H1 (cell line): ENCODE data around the gene PCDH19. TPM values are rescaled to one million over a fixed set of nuclear protein-coding genes. Genes with fewer than 3 reads are reported as not detected.

Source experiments
- CTCF ChIA-PET: fragments of 300-600 bp; sonication (Branson Sonifier 250); formaldehyde crosslinking; loops from one replicate; lab custom pipeline; 2021; ENCODE audit not compliant: partially characterized antibody; lab: Charles Lee
- POLR2A ChIA-PET: fragments of 300-600 bp; sonication (Branson Sonifier 250); formaldehyde crosslinking; loops from one replicate; lab custom pipeline; 2021; ENCODE audit warnings: inconsistent platforms; ENCODE audit not compliant: partially characterized antibody; lab: Charles Lee
- DNase-seq, 2 experiments: peaks; one replicate each; pipeline versions ENCODE4 v3.0.0 to v3.0.0-alpha.2; 2010 to 2022; ENCODE audit warnings: low spot score in 2 of 2, low read depth in 1 of 2, mixed read lengths in 1 of 2
- FAIRE-seq: peaks from 2 replicates; lab custom pipeline; 2011; peaks lifted over from hg19 to GRCh38; lab: Jason Lieb, UNC
- H2AFZ ChIP-seq: 2 replicates; pipeline ENCODE4 v1.8.1; 2012; ENCODE audit warnings: low read length, inconsistent platforms
- H2AK5ac ChIP-seq: 2 replicates; pipeline ENCODE4 v1.6.1; 2013; ENCODE audit warnings: low read depth, low read length
- H2BK120ac ChIP-seq: replicated peaks from 2 replicates; pipeline ENCODE3; 2013; ENCODE audit warnings: low read depth, low read length, inconsistent platforms
- H2BK12ac ChIP-seq: 2 replicates; pipeline ENCODE4 v1.6.1; 2013; ENCODE audit warnings: low read depth, low read length
- H2BK15ac ChIP-seq: 2 replicates; pipeline ENCODE4 v1.6.1; 2013; ENCODE audit warnings: low read length
- H2BK20ac ChIP-seq: 2 replicates; pipeline ENCODE4 v1.6.1; 2013; ENCODE audit warnings: low read length
- H2BK5ac ChIP-seq: 2 replicates; pipeline ENCODE4 v1.6.1; 2013; ENCODE audit warnings: low read depth, low read length
- H3K14ac ChIP-seq: 2 replicates; pipeline ENCODE4 v1.6.1; 2013; ENCODE audit warnings: inconsistent platforms; ENCODE audit not compliant: insufficient read length
- H3K18ac ChIP-seq: 2 replicates; pipeline ENCODE4 v1.6.1; 2013; ENCODE audit warnings: low read length; ENCODE audit errors: extremely low read depth
- H3K23ac ChIP-seq: 2 replicates; pipeline ENCODE4 v1.6.1; 2013; ENCODE audit warnings: inconsistent platforms; ENCODE audit not compliant: insufficient read length
- H3K23me2 ChIP-seq: 2 replicates; pipeline ENCODE4 v1.6.1; 2013; ENCODE audit warnings: low read depth, low read length
- H3K27ac ChIP-seq: 2 replicates; pipeline ENCODE4 v1.6.1; 2011; ENCODE audit warnings: low read depth, low read length, inconsistent platforms
- H3K27me3 ChIP-seq, 4 experiments: replicated peaks in 1 of 4; 1 replicate in 1 of 4; 2 replicates in 3 of 4; pipeline versions ENCODE4 v1.6.1 to v1.8.1; 2011 to 2013; ENCODE audit warnings: low read length in 3 of 4, mild to moderate bottlenecking in 3 of 4, inconsistent platforms in 2 of 4, mixed read lengths in 2 of 4, moderate library complexity in 1 of 4; ENCODE audit not compliant: control insufficient read depth in 3 of 4, insufficient read depth in 3 of 4; ENCODE audit errors: extremely low read depth in 1 of 4
- H3K36me3 ChIP-seq, 4 experiments: 2 replicates each; pipeline versions ENCODE4 v1.6.1 to v1.8.1; 2011 to 2013; ENCODE audit warnings: mild to moderate bottlenecking in 4 of 4, low read length in 3 of 4, moderate library complexity in 2 of 4, control low read depth in 1 of 4, inconsistent platforms in 1 of 4; ENCODE audit not compliant: insufficient read depth in 4 of 4, control insufficient read depth in 2 of 4
- H3K4ac ChIP-seq: replicated peaks from 2 replicates; pipeline ENCODE3; 2013; ENCODE audit warnings: low read length, low read depth, mixed read lengths, inconsistent platforms; ENCODE audit not compliant: insufficient read length
- H3K4me1 ChIP-seq, 4 experiments: replicated peaks in 1 of 4; 1 replicate in 1 of 4; 2 replicates in 3 of 4; pipeline versions ENCODE4 v1.6.1 to v1.8.1; 2011 to 2013; ENCODE audit warnings: low read length in 3 of 4, inconsistent platforms in 2 of 4, mixed read lengths in 1 of 4; ENCODE audit not compliant: insufficient read depth in 4 of 4, control insufficient read depth in 3 of 4
- H3K4me2 ChIP-seq, 2 experiments: 2 replicates each; pipeline versions ENCODE4 v1.6.1 to v1.8.1; 2011 to 2013; ENCODE audit warnings: low read depth in 2 of 2, low read length in 2 of 2, control low read depth in 1 of 2, inconsistent platforms in 1 of 2, mild to moderate bottlenecking in 1 of 2; ENCODE audit not compliant: insufficient read depth in 1 of 2
- H3K4me3 ChIP-seq, 4 experiments: fragments of 200-600, 300-600 bp in 1 of 4; sonication (generic), shearing (Covaris generic), sonication (Bioruptor Twin) in 1 of 4; 2 replicates each; pipeline versions ENCODE4 v1.5.1 to v1.8.1; 2011 to 2016; ENCODE audit warnings: low read length in 4 of 4, low read depth in 3 of 4, control low read depth in 2 of 4, inconsistent platforms in 2 of 4, mild to moderate bottlenecking in 2 of 4, mixed read lengths in 1 of 4, moderate library complexity in 1 of 4; ENCODE audit not compliant: insufficient read depth in 2 of 4; ENCODE audit errors: extremely low read depth in 1 of 4
- H3K56ac ChIP-seq: replicated peaks from 2 replicates; pipeline ENCODE3; 2013; ENCODE audit warnings: low read depth, mild to moderate bottlenecking, mixed read lengths, low read length, inconsistent platforms; ENCODE audit not compliant: insufficient read length
- H3K79me1 ChIP-seq: 2 replicates; pipeline ENCODE4 v1.6.1; 2013; ENCODE audit warnings: low read depth, low read length, control low read depth
- H3K79me2 ChIP-seq, 2 experiments: 2 replicates each; pipeline versions ENCODE4 v1.6.1 to v1.8.1; 2012 to 2013; ENCODE audit warnings: low read length in 2 of 2, mild to moderate bottlenecking in 2 of 2, inconsistent platforms in 1 of 2; ENCODE audit not compliant: insufficient read depth in 2 of 2, control insufficient read depth in 1 of 2
- H3K9ac ChIP-seq, 4 experiments: replicated peaks in 1 of 4; 1 replicate in 1 of 4; 2 replicates in 3 of 4; pipeline versions ENCODE4 v1.6.1 to v1.8.1; 2011 to 2013; ENCODE audit warnings: low read depth in 3 of 4, low read length in 3 of 4, control low read depth in 2 of 4, mild to moderate bottlenecking in 2 of 4, moderate library complexity in 2 of 4, inconsistent platforms in 1 of 4; ENCODE audit errors: extremely low read depth in 1 of 4
- H3K9me3 ChIP-seq, 2 experiments: 2 replicates each; pipeline versions ENCODE4 v1.6.1 to v1.8.1; 2012 to 2013; ENCODE audit warnings: mild to moderate bottlenecking in 2 of 2, moderate library complexity in 2 of 2, control low read depth in 1 of 2, inconsistent platforms in 1 of 2, low read depth in 1 of 2, low read length in 1 of 2, mixed read lengths in 1 of 2; ENCODE audit not compliant: insufficient read depth in 2 of 2
- H4K20me1 ChIP-seq, 2 experiments: replicated peaks in 1 of 2; 2 replicates each; pipeline versions ENCODE3 to v1.8.1; 2011 to 2013; ENCODE audit warnings: inconsistent platforms in 2 of 2, low read length in 2 of 2, mild to moderate bottlenecking in 1 of 2; ENCODE audit not compliant: insufficient read depth in 2 of 2, control insufficient read depth in 1 of 2
- H4K5ac ChIP-seq: 2 replicates; pipeline ENCODE4 v1.6.1; 2013; ENCODE audit warnings: low read length, low read depth, mixed read lengths, inconsistent platforms; ENCODE audit not compliant: insufficient read length
- H4K8ac ChIP-seq: 2 replicates; pipeline ENCODE4 v1.8.0; 2013; ENCODE audit warnings: mild to moderate bottlenecking, moderate library complexity, low read length, inconsistent platforms; ENCODE audit not compliant: insufficient read depth; ENCODE audit errors: extremely low read depth
- H4K91ac ChIP-seq: replicated peaks from 2 replicates; pipeline ENCODE3; 2013; ENCODE audit warnings: low read length, mixed read lengths, inconsistent platforms; ENCODE audit not compliant: insufficient read length
- ASH2L ChIP-seq: fragments of 200-600, 300-600 bp; sonication (generic); IDR thresholded peaks from one replicate; pipeline ENCODE4 v1.7.1; 2017; ENCODE audit warnings: low read length
- BCL11A ChIP-seq, 2 experiments: IDR thresholded peaks; one replicate each; pipeline ENCODE4 v1.6.1; 2011; ENCODE audit warnings: low read depth in 2 of 2, low read length in 2 of 2, mild to moderate bottlenecking in 2 of 2
- CBX8 ChIP-seq: fragments of 300-800, 300-1000 bp; sonication (generic); IDR thresholded peaks from 2 replicates; pipeline ENCODE4 v1.7.1; 2016; ENCODE audit warnings: low read depth, low read length, borderline replicate concordance
- CHD1 ChIP-seq: IDR thresholded peaks from 2 replicates; pipeline ENCODE4 v1.6.1; 2012; ENCODE audit warnings: low read depth, low read length, improper control_type of control experiment
- GABPA ChIP-seq: IDR thresholded peaks from 2 replicates; pipeline ENCODE4 v1.6.1; 2011; ENCODE audit warnings: mild to moderate bottlenecking, low read length, moderate library complexity, borderline replicate concordance; ENCODE audit not compliant: insufficient read depth
- GTF2F1 ChIP-seq: IDR thresholded peaks from 2 replicates; pipeline ENCODE4 v1.6.1; 2012; ENCODE audit warnings: low read depth, low read length, improper control_type of control experiment, borderline replicate concordance
- HDAC2 ChIP-seq, 2 experiments: fragments of 300-600 bp in 1 of 2; sonication (generic) in 1 of 2; IDR thresholded peaks; 2 replicates each; pipeline ENCODE4 v1.6.1; 2011 to 2012; ENCODE audit warnings: low read depth in 2 of 2, low read length in 2 of 2, mild to moderate bottlenecking in 2 of 2, moderate library complexity in 2 of 2, borderline replicate concordance in 1 of 2, inconsistent platforms in 1 of 2
- HDAC6 ChIP-seq: IDR thresholded peaks from one replicate; pipeline ENCODE4 v1.7.1; 2012; ENCODE audit warnings: low read depth, mild to moderate bottlenecking, inconsistent platforms, low read length, moderate library complexity
- JUND ChIP-seq: IDR thresholded peaks from 2 replicates; pipeline ENCODE4 v1.6.1; 2011; ENCODE audit warnings: mild to moderate bottlenecking, improper control_type of control experiment, low read length
- MAX ChIP-seq: IDR thresholded peaks from 2 replicates; pipeline ENCODE4 v1.6.1; 2012; ENCODE audit warnings: inconsistent platforms
- NANOG ChIP-seq: IDR thresholded peaks from 2 replicates; pipeline ENCODE4 v1.6.1; 2011; ENCODE audit warnings: low read length, low read depth, mild to moderate bottlenecking, inconsistent platforms; ENCODE audit not compliant: insufficient read depth, poor library complexity, severe bottlenecking
- SIN3A ChIP-seq, 2 experiments: IDR thresholded peaks in 1 of 2; conservative IDR thresholded peaks in 1 of 2; 2 replicates each; pipeline ENCODE4 v1.6.1; 2011 to 2012; ENCODE audit warnings: low read length in 2 of 2, improper control_type of control experiment in 1 of 2, low read depth in 1 of 2, mild to moderate bottlenecking in 1 of 2
- SUZ12 ChIP-seq: fragments of 200-600 bp; sonication (generic); IDR thresholded peaks from 2 replicates; pipeline ENCODE4 v1.6.1; 2012; ENCODE audit warnings: mild to moderate bottlenecking, inconsistent platforms, low read length, moderate library complexity, mixed read lengths
- WGBS, 2 experiments: shearing (Covaris generic) in 1 of 2; methylation state at CpG; one replicate each; pipeline versions ENCODE4 v1.1.6 to v1.1.7; 2013 to 2015; ENCODE audit warnings: low lambda C conversion rate in 2 of 2, mixed read lengths in 2 of 2, inconsistent platforms in 1 of 2, low coverage in 1 of 2, missing lambda C conversion rate in 1 of 2; ENCODE audit not compliant: insufficient replicate concordance in 2 of 2, insufficient coverage in 1 of 2, insufficient read length in 1 of 2; ENCODE audit errors: extremely low coverage in 1 of 2, missing lambda C conversion rate in 1 of 2; 5-methylcytosine and 5-hydroxymethylcytosine counted together
- polyA plus RNA-seq, 7 experiments: library from polyadenylated mRNA; depleted of rRNA in 3 of 7; stranded (reverse) in 5 of 7; unstranded in 2 of 7; fragments of >200 nt in 5 of 7; fragments of 200-250 nt in 2 of 7; gene quantifications; 1 replicate in 5 of 7; 2 replicates in 1 of 7; 4 replicates in 1 of 7; pipeline versions ENCODE4 v1.2.1 to v1.2.3, GENCODE V29; 2011 to 2013; ENCODE audit warnings: missing spikeins in 2 of 7, mixed read lengths in 2 of 7
- total RNA-seq: library from RNA; stranded (reverse); fragmentation: NEBNext Ultra II Directional; extraction: Animal tissue kit (Norgen Biotek cat#: 25700); gene quantifications from 2 replicates; pipeline ENCODE4 v1.2.1, GENCODE V29; 2021

Gene PCDH19
- total and polyA plus RNA-seq, 2 of the 8 experiments (the other 6 are each of a cell fraction or from before 2014, with no cell fraction given) = 0.12 to 1.2 TPM

GRCh38 chrX:100264200-100264599, 145.9 kb downstream of the PCDH19 start:
- no peak overlapping the region for H3K56ac ChIP-seq
- H4K91ac ChIP-seq = no peak overlapping the region
- 96% methylated on average over 2 of the region's 2 CpGs; no CpG with 5 or more reads in 1 of the 2 experiments for WGBS, 2 experiments
- H4K8ac ChIP-seq = no peak overlapping the region
- no peak for DNase-seq
- no peak overlapping the region for H3K27ac ChIP-seq
- POLR2A ChIA-PET = no interaction called here
- H3K23ac ChIP-seq = no peak overlapping the region
- no peak overlapping the region for H2BK20ac ChIP-seq
- H2AFZ ChIP-seq = no peak overlapping the region
- TF ChIP-seq GTF2F1 (no peak), GABPA (no peak), CBX8 (no peak), ASH2L (no peak), JUND (no peak), NANOG (no peak), BCL11A (IDR thresholded peaks at IDR 0.05; ENCODE audit: low read depth in 2 of 2, low read length in 2 of 2) (no peak), SIN3A (conservative IDR thresholded peaks at IDR 0.05 in 1 of 2, IDR thresholded peaks at IDR 0.05 in 1 of 2; ENCODE audit: low read depth in 1 of 2, low read length in 2 of 2) (no peak), HDAC2 (IDR thresholded peaks at IDR 0.05; ENCODE audit: borderline replicate concordance in 1 of 2, low read depth in 2 of 2, low read length in 2 of 2) (no peak), CHD1 (no peak), SUZ12 (no peak), HDAC6 (no peak), MAX (no peak)
- TF ChIP-seq, all 59 proteins: peak for 0
- H3K23me2 ChIP-seq = no peaks in the 10 kb centered on the region
- H3K9me3 ChIP-seq = no peaks in the 10 kb centered on the region
- no peak overlapping the region for H2BK120ac ChIP-seq
- H3K27me3 ChIP-seq = no peaks in the 10 kb centered on the region
- no peak overlapping the region for H3K18ac ChIP-seq
- CTCF ChIA-PET = no interaction called here
- H3K79me2 ChIP-seq = no peaks in the 10 kb centered on the region
- no peak overlapping the region for H4K5ac ChIP-seq
- H3K9ac ChIP-seq = no peak overlapping the region
- H3K4me3 ChIP-seq = no peak overlapping the region
- H2BK15ac ChIP-seq = no peak overlapping the region
- no peaks in the 10 kb centered on the region for H3K4me1 ChIP-seq
- FAIRE-seq = no peak
- H2BK5ac ChIP-seq = no peak overlapping the region
- no peak overlapping the region for H2BK12ac ChIP-seq
- no peak overlapping the region for H3K4me2 ChIP-seq
- H3K14ac ChIP-seq = no peak overlapping the region
- no peak overlapping the region for H3K4ac ChIP-seq
- H4K20me1 ChIP-seq = no peaks in the 10 kb centered on the region
- no peaks in the 10 kb centered on the region for H3K79me1 ChIP-seq
- no peak overlapping the region for H2AK5ac ChIP-seq
- H3K36me3 ChIP-seq = no peaks in the 10 kb centered on the region
